Endothelial cell of umbilical vein (primary cell): ENCODE measurements around the gene ADNP. TPM values are rescaled to one million over a fixed set of nuclear protein-coding genes. Genes with fewer than 3 reads are reported as not detected.

Experiments
- BruUV-seq: library from RNA; stranded (reverse); fragments of 400-500 nt; replicated peaks from 2 replicates; lab custom pipeline; 2021; lab: Mats Ljungman, UMichigan
- CTCF ChIA-PET: fragments of 300-600, 350-600 bp; sonication (Branson Sonifier 250); formaldehyde crosslinking; loops from one replicate; lab custom pipeline; 2021; ENCODE audit warnings: antibody characterized with exemption, inconsistent platforms; lab: Charles Lee
- POLR2A ChIA-PET: fragments of 300-600, 350-600 bp; sonication (Branson Sonifier 250); formaldehyde crosslinking; loops from one replicate; lab custom pipeline; 2021; ENCODE audit warnings: antibody characterized with exemption, inconsistent platforms; lab: Charles Lee
- DNase-seq: peaks from one replicate; pipeline ENCODE4 v3.0.0-alpha.2; 2011; ENCODE audit warnings: low read depth, low spot score
- FAIRE-seq: peaks from 2 replicates; lab custom pipeline; 2011; peaks lifted over from hg19 to GRCh38; lab: Jason Lieb, UNC
- H2AFZ ChIP-seq: 2 replicates; pipeline ENCODE4 v1.6.0; 2012; ENCODE audit warnings: low read depth, low read length, control low read depth, inconsistent platforms
- H3K27ac ChIP-seq: 2 replicates; pipeline ENCODE4 v1.5.1; 2011; ENCODE audit warnings: low read depth, mild to moderate bottlenecking, control low read depth, low read length, moderate library complexity; ENCODE audit not compliant: insufficient read depth
- H3K27me3 ChIP-seq, 2 experiments: 2 replicates each; pipeline versions ENCODE4 v1.6.0 to v1.6.1; 2011; ENCODE audit warnings: low read length in 2 of 2, mixed read lengths in 1 of 2; ENCODE audit not compliant: control insufficient read depth in 2 of 2, insufficient read depth in 2 of 2
- H3K36me3 ChIP-seq, 2 experiments: 2 replicates in 1 of 2; 3 replicates in 1 of 2; pipeline ENCODE4 v1.5.1; 2011; ENCODE audit warnings: low read length in 2 of 2, mild to moderate bottlenecking in 1 of 2, moderate library complexity in 1 of 2; ENCODE audit not compliant: control insufficient read depth in 2 of 2, insufficient read depth in 2 of 2; ENCODE audit errors: extremely low read depth in 1 of 2
- H3K4me1 ChIP-seq: 3 replicates; pipeline ENCODE4 v1.5.1; 2011; ENCODE audit warnings: mild to moderate bottlenecking, low read length; ENCODE audit not compliant: control insufficient read depth, insufficient read depth; ENCODE audit errors: extremely low read depth
- H3K4me2 ChIP-seq: 2 replicates; pipeline ENCODE4 v1.6.1; 2011; ENCODE audit warnings: low read length, control low read depth, mixed read lengths; ENCODE audit not compliant: insufficient read depth
- H3K4me3 ChIP-seq, 3 experiments: fragments of 200-600 bp in 1 of 3; sonication (generic), shearing (Covaris generic) in 1 of 3; replicated peaks in 1 of 3; 2 replicates each; pipeline ENCODE4 v1.5.1; 2011 to 2016; ENCODE audit warnings: control low read depth in 3 of 3, low read length in 3 of 3, mild to moderate bottlenecking in 2 of 3, inconsistent platforms in 1 of 3, low read depth in 1 of 3, moderate library complexity in 1 of 3; ENCODE audit not compliant: insufficient read depth in 1 of 3
- H3K79me2 ChIP-seq: 2 replicates; pipeline ENCODE4 v1.6.0; 2012; ENCODE audit warnings: low read length, inconsistent platforms; ENCODE audit not compliant: control insufficient read depth, insufficient read depth
- H3K9ac ChIP-seq: replicated peaks from 2 replicates; pipeline ENCODE3; 2011; ENCODE audit warnings: low read length, control low read depth; ENCODE audit not compliant: insufficient read depth; ENCODE audit errors: extremely low read depth
- H3K9me1 ChIP-seq: replicated peaks from 3 replicates; pipeline ENCODE4 v1.6.0; 2011; ENCODE audit warnings: mild to moderate bottlenecking, low read length; ENCODE audit not compliant: control insufficient read depth, insufficient read depth; ENCODE audit errors: extremely low read depth
- H3K9me3 ChIP-seq: replicated peaks from 2 replicates; pipeline ENCODE4 v1.5.1; 2012; ENCODE audit warnings: low read length, inconsistent platforms; ENCODE audit not compliant: control insufficient read depth, insufficient read depth
- H4K20me1 ChIP-seq: replicated peaks from 2 replicates; pipeline ENCODE3; 2011; ENCODE audit warnings: mild to moderate bottlenecking, low read length; ENCODE audit not compliant: control insufficient read depth, insufficient read depth; ENCODE audit errors: extremely low read depth
- EZH2 ChIP-seq: IDR thresholded peaks from 2 replicates; pipeline ENCODE4 v1.6.1; 2012; ENCODE audit warnings: borderline replicate concordance, low read depth, mild to moderate bottlenecking, moderate library complexity, low read length, inconsistent platforms; ENCODE audit not compliant: severe bottlenecking
- FOS ChIP-seq: IDR thresholded peaks from 2 replicates; pipeline ENCODE4 v1.6.1; 2011; ENCODE audit warnings: mild to moderate bottlenecking, low read length, moderate library complexity, borderline replicate concordance; ENCODE audit not compliant: insufficient read depth
- GATA2 ChIP-seq: IDR thresholded peaks from 2 replicates; pipeline ENCODE4 v1.7.0; 2011; ENCODE audit warnings: low read depth, mild to moderate bottlenecking, moderate library complexity, mixed read lengths, low read length; ENCODE audit not compliant: insufficient read length, insufficient read depth
- JUN ChIP-seq: IDR thresholded peaks from 2 replicates; pipeline ENCODE4 v1.6.1; 2011; ENCODE audit warnings: borderline replicate concordance, low read depth; ENCODE audit not compliant: insufficient read length, insufficient read depth
- MYC ChIP-seq: IDR thresholded peaks from one replicate; pipeline ENCODE4 v1.6.1; 2011; ENCODE audit warnings: mild to moderate bottlenecking, low read depth, low read length
- POLR2A ChIP-seq: IDR thresholded peaks from 2 replicates; pipeline ENCODE4 v1.6.1; 2012; ENCODE audit warnings: low read depth, mild to moderate bottlenecking, control low read depth, low read length
- POLR2AphosphoS5 ChIP-seq: IDR thresholded peaks from 2 replicates; pipeline ENCODE4 v1.6.1; 2012; ENCODE audit warnings: low read depth, mild to moderate bottlenecking, control low read depth, low read length, moderate library complexity; ENCODE audit not compliant: insufficient read depth
- dilution Hi-C: fragments of 300-500 bp; cut with MboI; formaldehyde crosslinking; loops from one replicate; pipeline ENCODE4 v1.15.0; 2019; ENCODE audit warnings: low sequenced_read_pairs; ENCODE audit not compliant: extremely low pct_ligation_motif_present
- intact Hi-C: fragments of 100-400 bp; cut with micrococcal nuclease; formaldehyde crosslinking; loops from one replicate; pipeline ENCODE4 v1.10.0; 2022
- polyA plus RNA-seq, 4 experiments: library from polyadenylated mRNA; depleted of rRNA in 3 of 4; stranded (reverse) in 3 of 4; unstranded in 1 of 4; fragments of >200 nt; gene quantifications; 2 replicates each; pipeline versions ENCODE4 v1.2.1 to v1.2.3, GENCODE V29; 2011 to 2012; ENCODE audit warnings: missing spikeins in 1 of 4
- total RNA-seq: library from RNA; stranded (reverse); gene quantifications from 2 replicates; pipeline ENCODE4 v1.2.3, GENCODE V29; 2021
- TF ChIP-seq, protein P1 (sequence below): IDR thresholded peaks from 2 replicates; pipeline ENCODE4 v1.6.1; 2011; ENCODE audit not compliant: insufficient read depth, insufficient read length
- TF ChIP-seq, protein P2 (sequence below), 2 donors: IDR thresholded peaks; 1 replicate in 1 of 2; 2 replicates in 1 of 2; pipeline ENCODE4 v1.5.1; 2011; ENCODE audit warnings: low read length in 2 of 2, mild to moderate bottlenecking in 2 of 2, moderate library complexity in 2 of 2, control low read depth in 1 of 2, inconsistent platforms in 1 of 2, low read depth in 1 of 2; ENCODE audit not compliant: insufficient read depth in 1 of 2; ENCODE audit errors: extremely low read depth in 1 of 2

The ADNP gene
- total and polyA plus RNA-seq, 2 donors (not counting 3 experiments of a cell fraction or from before 2014, with no cell fraction given), result 17.8 to 66.0 TPM

DNA sequence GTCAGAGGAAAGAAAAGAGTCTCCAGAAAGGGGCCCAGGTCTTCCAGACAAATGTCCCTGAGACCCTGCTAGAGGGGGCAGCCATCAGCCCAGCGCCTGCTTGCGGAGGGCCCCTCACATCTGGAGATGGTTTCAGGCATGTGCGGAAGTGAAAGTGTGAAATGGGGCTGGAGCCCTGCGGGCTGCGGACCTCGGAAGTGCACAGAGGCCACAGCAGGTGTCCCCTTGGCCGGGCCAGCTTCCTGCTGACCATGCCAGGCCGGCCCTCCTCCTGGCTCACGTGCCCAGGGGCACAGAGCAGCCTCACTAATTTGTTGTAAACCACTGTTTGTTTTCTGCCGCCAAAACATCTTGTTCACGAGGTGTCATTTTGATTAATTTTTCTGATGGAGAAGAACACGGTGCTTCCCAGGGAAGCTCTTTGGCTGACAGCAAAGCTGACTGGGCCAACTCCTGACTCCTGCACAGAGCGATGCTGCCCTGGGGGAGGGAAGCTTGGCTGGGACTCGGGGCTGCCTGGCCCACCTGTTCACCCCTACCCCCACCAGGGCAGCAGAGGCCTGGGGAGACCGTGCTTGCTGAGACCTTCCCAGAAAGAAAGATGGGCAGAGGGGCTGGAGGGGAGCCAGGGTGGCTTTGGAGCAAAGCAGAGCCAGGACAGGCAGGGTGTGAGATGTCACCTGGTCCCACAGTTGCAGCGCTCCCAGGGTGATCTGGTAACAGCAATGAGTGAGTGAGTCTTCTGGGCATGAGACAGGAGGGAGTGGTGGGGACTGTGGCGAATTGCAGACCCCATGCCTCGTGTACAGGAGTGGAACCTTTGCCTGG, 82.2 kb downstream of the ADNP start:
- Histone ChIP-seq H4K20me1 (no peaks in the 10 kb centered on the region), H3K4me3 (no peak overlapping the region), H3K36me3 (no peaks in the 10 kb centered on the region), H2AFZ (no peak overlapping the region), H3K27me3 (no peaks in the 10 kb centered on the region), H3K4me2 (no peak overlapping the region), H3K9me1 (no peaks in the 10 kb centered on the region), H3K9ac (no peak overlapping the region), H3K79me2 (no peaks in the 10 kb centered on the region), H3K4me1 (peaks cover 5% of the 10 kb centered on the region), H3K27ac (no peak overlapping the region), H3K9me3 (no peaks in the 10 kb centered on the region)
- BruUV-seq, result no TSS peak
- TF ChIP-seq FOS (no peak), EZH2 (no peak), GATA2 (no peak), JUN (no peak), POLR2A (no peak), POLR2AphosphoS5 (no peak), MYC (no peak)
- TF ChIP-seq, protein P1, sequence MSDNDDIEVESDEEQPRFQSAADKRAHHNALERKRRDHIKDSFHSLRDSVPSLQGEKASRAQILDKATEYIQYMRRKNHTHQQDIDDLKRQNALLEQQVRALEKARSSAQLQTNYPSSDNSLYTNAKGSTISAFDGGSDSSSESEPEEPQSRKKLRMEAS, result no peak
- TF ChIP-seq, protein P2, sequence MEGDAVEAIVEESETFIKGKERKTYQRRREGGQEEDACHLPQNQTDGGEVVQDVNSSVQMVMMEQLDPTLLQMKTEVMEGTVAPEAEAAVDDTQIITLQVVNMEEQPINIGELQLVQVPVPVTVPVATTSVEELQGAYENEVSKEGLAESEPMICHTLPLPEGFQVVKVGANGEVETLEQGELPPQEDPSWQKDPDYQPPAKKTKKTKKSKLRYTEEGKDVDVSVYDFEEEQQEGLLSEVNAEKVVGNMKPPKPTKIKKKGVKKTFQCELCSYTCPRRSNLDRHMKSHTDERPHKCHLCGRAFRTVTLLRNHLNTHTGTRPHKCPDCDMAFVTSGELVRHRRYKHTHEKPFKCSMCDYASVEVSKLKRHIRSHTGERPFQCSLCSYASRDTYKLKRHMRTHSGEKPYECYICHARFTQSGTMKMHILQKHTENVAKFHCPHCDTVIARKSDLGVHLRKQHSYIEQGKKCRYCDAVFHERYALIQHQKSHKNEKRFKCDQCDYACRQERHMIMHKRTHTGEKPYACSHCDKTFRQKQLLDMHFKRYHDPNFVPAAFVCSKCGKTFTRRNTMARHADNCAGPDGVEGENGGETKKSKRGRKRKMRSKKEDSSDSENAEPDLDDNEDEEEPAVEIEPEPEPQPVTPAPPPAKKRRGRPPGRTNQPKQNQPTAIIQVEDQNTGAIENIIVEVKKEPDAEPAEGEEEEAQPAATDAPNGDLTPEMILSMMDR (IDR thresholded peaks at IDR 0.05; ENCODE audit: extremely low read depth in 1 of 2, insufficient read depth in 1 of 2, low read depth in 1 of 2, low read length in 2 of 2), result no peak
- ChIA-PET POLR2A (no interaction called here), CTCF (interaction anchor here (2.0 kb wide), 1 partner anchor 55 kb away, joined by 8 read pairs; the partner anchor contains the start of gene BCAS4)
- intact Hi-C loops, result no loop called here
- dilution Hi-C loops, result no loop called here
- no peak for DNase-seq
- no peak for FAIRE-seq
